NCI-H226 (cell line): ENCODE data around the gene WRAP73.

Source experiments
- DNase-seq: peaks from one replicate; pipeline ENCODE4 v3.0.0-alpha.2; 2015

The WRAP73 gene

GRCh38 chr1:3668585-3669300 is 18.8 kb upstream of the WRAP73 start:
- no peak for DNase-seq

GRCh38 chr1:3668148-3668547 is 18.2 kb upstream of the WRAP73 start:
- DNase-seq, result no peak

GRCh38 chr1:3664700-3665375 is 14.9 kb upstream of the WRAP73 start:
- no peak for DNase-seq

GRCh38 chr1:3663999-3664699 is 14.2 kb upstream of the WRAP73 start:
- no peak for DNase-seq

- DNase-seq, result no peak
Observed at GRCh38 chr1:3662080-3662671, 12.3 kb upstream of the WRAP73 start.

- no peak for DNase-seq
Observed at GRCh38 chr1:3661631-3662030, 11.7 kb upstream of the WRAP73 start.

- DNase-seq, result no peak
Observed at GRCh38 chr1:3660704-3661103, 10.8 kb upstream of the WRAP73 start.

- no peak for DNase-seq
Observed at GRCh38 chr1:3659093-3659492, 9.2 kb upstream of the WRAP73 start.

- no peak for DNase-seq
Observed at GRCh38 chr1:3658231-3658615, 8.3 kb upstream of the WRAP73 start.

- no peak for DNase-seq
Observed at GRCh38 chr1:3657578-3658230, 7.8 kb upstream of the WRAP73 start.

- no peak for DNase-seq
Observed at GRCh38 chr1:3657096-3657475, 7.2 kb upstream of the WRAP73 start.

- no peak for DNase-seq
Observed at GRCh38 chr1:3656450-3657095, 6.7 kb upstream of the WRAP73 start.

GRCh38 chr1:3654549-3655281 is 4.8 kb upstream of the WRAP73 start:
- no peak for DNase-seq

GRCh38 chr1:3653286-3653618 is 3.3 kb upstream of the WRAP73 start:
- no peak for DNase-seq

GRCh38 chr1:3652548-3653285 is 2.8 kb upstream of the WRAP73 start:
- no peak for DNase-seq

GRCh38 chr1:3651930-3652547 is 2.1 kb upstream of the WRAP73 start, which contains the start of gene TP73:
Gene TP73, plus strand, starts transcription at chr1:3652516. Its CDS starts 29,850 bp downstream, at chr1:3682366.
- DNase-seq, result no peak

GRCh38 chr1:3651026-3651929 is 1.4 kb upstream of the WRAP73 start:
- no peak for DNase-seq

GRCh38 chr1:3650248-3651025 is 534 bp upstream of the WRAP73 start:
- DNase-seq, result no peak

GRCh38 chr1:3646596-3646995 is 3.3 kb downstream of the WRAP73 start:
- no peak for DNase-seq
